B cell (primary cell): Measurements from ENCODE around the gene ERVFRD-1. TPM values are rescaled to one million over a fixed set of nuclear protein-coding genes. Genes with fewer than 3 reads are reported as not detected.

Source experiments
- ATAC-seq: fragments of 200-7000 bp; cut with Tn5 transposase; one replicate; pipeline ENCODE4 v1.10.0; 2021; ENCODE audit warnings: low read depth, mild to moderate bottlenecking, moderate number of reproducible peaks, moderate library complexity
- CTCF ChIA-PET: fragments of 350-600 bp; sonication (Branson Sonifier 250); formaldehyde crosslinking; loops from one replicate; lab custom pipeline; 2021; ENCODE audit warnings: antibody characterized with exemption, inconsistent platforms; lab: Charles Lee
- POLR2A ChIA-PET: fragments of 350-600 bp; sonication (Branson Sonifier 250); formaldehyde crosslinking; loops from one replicate; lab custom pipeline; 2021; ENCODE audit warnings: antibody characterized with exemption; lab: Charles Lee
- DNase-seq: peaks from one replicate; pipeline ENCODE4 v3.0.0; 2013
- H2AFZ ChIP-seq: 2 replicates; pipeline ENCODE4 v1.6.1; 2012; ENCODE audit warnings: mild to moderate bottlenecking, low read depth, low read length; ENCODE audit not compliant: insufficient read depth, poor library complexity, severe bottlenecking
- H3K27ac ChIP-seq, 2 donors: 1 replicate in 1 of 2; 2 replicates in 1 of 2; pipeline ENCODE4 v1.5.1; 2012 to 2013; ENCODE audit warnings: low read length in 2 of 2, mild to moderate bottlenecking in 2 of 2, moderate library complexity in 1 of 2
- H3K27me3 ChIP-seq, 4 experiments: fragments of 200-600 bp in 1 of 4; sonication (generic) in 1 of 4; replicated peaks in 1 of 4; 1 replicate in 2 of 4; 2 replicates in 2 of 4; pipeline versions ENCODE4 v1.6.1 to v1.7.0; 2013 to 2016; ENCODE audit warnings: low read length in 3 of 4, mild to moderate bottlenecking in 2 of 4, mixed read lengths in 1 of 4, moderate library complexity in 1 of 4; ENCODE audit not compliant: insufficient read depth in 4 of 4, control insufficient read depth in 3 of 4; ENCODE audit errors: control extremely low read depth in 1 of 4
- H3K36me3 ChIP-seq, 2 experiments: replicated peaks in 1 of 2; 1 replicate in 1 of 2; 2 replicates in 1 of 2; pipeline versions ENCODE4 v1.6.1 to v1.7.1; 2013; ENCODE audit warnings: low read length in 1 of 2; ENCODE audit not compliant: insufficient read depth in 2 of 2, control insufficient read depth in 1 of 2; ENCODE audit errors: control extremely low read depth in 1 of 2, extremely low read depth in 1 of 2
- H3K4me1 ChIP-seq, 2 donors: fragments of 200-600 bp in 1 of 2; sonication (generic) in 1 of 2; 1 replicate in 1 of 2; 2 replicates in 1 of 2; pipeline versions ENCODE4 v1.5.1 to v1.6.1; 2013 to 2017; ENCODE audit warnings: low read length in 2 of 2; ENCODE audit not compliant: control insufficient read depth in 2 of 2, insufficient read depth in 2 of 2
- H3K4me2 ChIP-seq: replicated peaks from 2 replicates; pipeline ENCODE3; 2012; ENCODE audit warnings: mild to moderate bottlenecking, low read depth, low read length; ENCODE audit not compliant: poor library complexity, severe bottlenecking
- H3K4me3 ChIP-seq, 5 experiments: fragments of 200-600 bp in 1 of 5; sonication (generic) in 1 of 5; 1 replicate in 3 of 5; 2 replicates in 2 of 5; pipeline versions ENCODE4 v1.5.1 to v1.7.0; 2011 to 2016; ENCODE audit warnings: low read length in 4 of 5, mild to moderate bottlenecking in 4 of 5, low read depth in 2 of 5, control low read depth in 1 of 5, moderate library complexity in 1 of 5; ENCODE audit not compliant: insufficient read depth in 1 of 5; ENCODE audit errors: control extremely low read depth in 1 of 5, extremely low read depth in 1 of 5
- H3K79me2 ChIP-seq: fragments of 200-600 bp; sonication (generic); one replicate; pipeline ENCODE4 v1.6.0; 2016; ENCODE audit warnings: low read length; ENCODE audit not compliant: control insufficient read depth, insufficient read depth
- H3K9ac ChIP-seq: fragments of 200-600 bp; sonication (generic); 2 replicates; pipeline ENCODE4 v1.6.1; 2017; ENCODE audit warnings: mild to moderate bottlenecking, low read length, moderate library complexity
- H3K9me3 ChIP-seq, 3 donors: one replicate each; pipeline versions ENCODE4 v1.6.1 to v1.7.1; 2013; ENCODE audit warnings: low read length in 2 of 3; ENCODE audit not compliant: control insufficient read depth in 2 of 3, insufficient read depth in 1 of 3; ENCODE audit errors: control extremely low read depth in 1 of 3
- H4K20me1 ChIP-seq: 2 replicates; pipeline ENCODE4 v1.6.0; 2012; ENCODE audit warnings: mild to moderate bottlenecking, low read length; ENCODE audit not compliant: insufficient read depth, control insufficient read depth, poor library complexity, severe bottlenecking
- H3K27ac Mint-ChIP-seq: one replicate; pipeline ENCODE4 v1.8.0; 2021; ENCODE audit warnings: mixed read lengths
- H3K27me3 Mint-ChIP-seq: one replicate; pipeline ENCODE4 v1.8.0; 2021; ENCODE audit warnings: mixed read lengths
- H3K4me1 Mint-ChIP-seq: one replicate; pipeline ENCODE4 v1.8.0; 2021; ENCODE audit warnings: mixed read lengths
- H3K4me3 Mint-ChIP-seq: one replicate; pipeline ENCODE4 v1.8.0; 2021; ENCODE audit warnings: mixed read lengths
- H3K9me3 Mint-ChIP-seq: one replicate; pipeline ENCODE4 v1.8.0; 2022; ENCODE audit warnings: mixed read lengths; ENCODE audit not compliant: insufficient read depth
- EZH2 ChIP-seq: IDR thresholded peaks from 2 replicates; pipeline ENCODE4 v1.6.1; 2012; ENCODE audit warnings: borderline replicate concordance, low read depth, mild to moderate bottlenecking, moderate library complexity, low read length; ENCODE audit not compliant: insufficient read depth, poor library complexity, severe bottlenecking
- WGBS: methylation state at CpG from one replicate; pipeline ENCODE4 v1.1.5; 2013; ENCODE audit warnings: missing lambda C conversion rate; ENCODE audit not compliant: insufficient coverage; 5-methylcytosine and 5-hydroxymethylcytosine counted together
- intact Hi-C: fragments of 100-400 bp; cut with micrococcal nuclease; formaldehyde crosslinking; loops from one replicate; pipeline ENCODE4 v1.10.0; 2022
- polyA plus RNA-seq: library from polyadenylated mRNA; depleted of rRNA; stranded (reverse); fragments of >200 nt; gene quantifications from 2 replicates; pipeline ENCODE4 v1.2.3, GENCODE V29; 2012
- total RNA-seq, 2 donors: library from RNA; stranded (reverse); fragments of 120-200 nt in 1 of 2; gene quantifications; 1 replicate in 1 of 2; 2 replicates in 1 of 2; pipeline versions ENCODE4 v1.2.3 to v1.2.4, GENCODE V29; 2013 to 2022
- TF ChIP-seq, protein P1 (sequence below): fragments of 200-600 bp; IDR thresholded peaks from one replicate; pipeline ENCODE4 v1.8.0; 2022; ENCODE audit warnings: antibody characterized with exemption, mild to moderate bottlenecking

ERVFRD-1 gene
- total and polyA plus RNA-seq, 2 donors (not counting 1 experiment from before 2014, with no cell fraction given) = not detected

DNA sequence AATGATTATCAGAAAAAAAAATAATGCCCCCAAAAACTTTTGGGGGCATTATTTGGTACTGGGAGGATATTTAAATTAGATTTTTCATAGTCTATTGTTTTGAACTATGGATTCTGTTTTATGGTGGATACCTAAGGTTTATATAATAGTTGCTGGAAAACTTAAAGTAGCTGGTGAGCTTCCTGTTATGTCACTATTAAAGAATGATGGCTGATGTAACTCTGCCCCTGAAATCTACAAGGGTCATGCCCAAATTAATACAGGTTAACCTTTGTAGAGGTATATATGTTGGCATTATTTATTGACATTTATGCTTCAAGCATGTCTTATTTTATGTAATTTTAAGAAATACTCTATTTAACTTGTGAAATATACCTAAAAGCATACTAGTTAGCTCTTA is 25.3 kb upstream of the ERVFRD-1 start:
- H3K4me1 ChIP-seq = peaks cover 3% of the 10 kb centered on the region in 2 donors
- no peaks in the 10 kb centered on the region for H3K79me2 ChIP-seq
- H3K9ac ChIP-seq = no peak overlapping the region
- no peaks in the 10 kb centered on the region for H4K20me1 ChIP-seq
- intact Hi-C loops = no loop called here
- no peak overlapping the region for H3K4me2 ChIP-seq
- no peaks in the 10 kb centered on the region for H3K9me3 ChIP-seq
- no peak overlapping the region for H2AFZ ChIP-seq
- Mint-ChIP-seq H3K27ac (no peak overlapping the region), H3K9me3 (no peaks in the 10 kb centered on the region), H3K27me3 (no peaks in the 10 kb centered on the region), H3K4me3 (no peak overlapping the region), H3K4me1 (peaks cover 12% of the 10 kb centered on the region)
- POLR2A ChIA-PET = no interaction called here
- H3K4me3 ChIP-seq = no peak overlapping the region
- H3K27ac ChIP-seq = no peak overlapping the region
- ATAC-seq (no peak), DNase-seq (no peak)
- CTCF ChIA-PET = interaction anchor here (1.1 to 1.8 kb wide), 3 partner anchors 359 to 361 kb away, joined by 3 to 5 read pairs (median 3); no protein-coding TSS in a partner anchor
- TF ChIP-seq, protein P1, sequence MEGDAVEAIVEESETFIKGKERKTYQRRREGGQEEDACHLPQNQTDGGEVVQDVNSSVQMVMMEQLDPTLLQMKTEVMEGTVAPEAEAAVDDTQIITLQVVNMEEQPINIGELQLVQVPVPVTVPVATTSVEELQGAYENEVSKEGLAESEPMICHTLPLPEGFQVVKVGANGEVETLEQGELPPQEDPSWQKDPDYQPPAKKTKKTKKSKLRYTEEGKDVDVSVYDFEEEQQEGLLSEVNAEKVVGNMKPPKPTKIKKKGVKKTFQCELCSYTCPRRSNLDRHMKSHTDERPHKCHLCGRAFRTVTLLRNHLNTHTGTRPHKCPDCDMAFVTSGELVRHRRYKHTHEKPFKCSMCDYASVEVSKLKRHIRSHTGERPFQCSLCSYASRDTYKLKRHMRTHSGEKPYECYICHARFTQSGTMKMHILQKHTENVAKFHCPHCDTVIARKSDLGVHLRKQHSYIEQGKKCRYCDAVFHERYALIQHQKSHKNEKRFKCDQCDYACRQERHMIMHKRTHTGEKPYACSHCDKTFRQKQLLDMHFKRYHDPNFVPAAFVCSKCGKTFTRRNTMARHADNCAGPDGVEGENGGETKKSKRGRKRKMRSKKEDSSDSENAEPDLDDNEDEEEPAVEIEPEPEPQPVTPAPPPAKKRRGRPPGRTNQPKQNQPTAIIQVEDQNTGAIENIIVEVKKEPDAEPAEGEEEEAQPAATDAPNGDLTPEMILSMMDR = no peak
- TF ChIP-seq EZH2 = no peak
- H3K36me3 ChIP-seq = peaks cover 1 to 6% of the 10 kb centered on the region in 2 experiments
- H3K27me3 ChIP-seq = no peaks in the 10 kb centered on the region

DNA sequence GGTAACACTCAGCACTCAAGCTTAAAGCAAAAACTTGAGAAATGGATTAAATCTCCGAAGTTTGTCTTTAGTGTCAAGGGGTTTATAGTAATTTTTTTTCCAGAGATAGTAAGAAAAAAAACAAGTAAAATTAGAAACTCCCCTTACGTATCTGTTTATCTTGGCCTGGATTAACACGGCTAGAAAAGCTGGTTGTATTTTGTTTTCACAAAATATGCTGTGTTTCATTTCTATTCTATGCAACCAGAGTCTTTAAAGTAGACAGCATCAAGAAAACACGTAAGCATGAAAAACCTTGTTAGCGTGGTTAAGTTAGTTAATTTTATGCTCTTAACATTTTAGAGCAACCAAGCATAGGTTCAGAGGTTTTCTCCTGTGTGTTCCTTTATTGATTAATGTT is 21.8 kb upstream of the ERVFRD-1 start:
- no peak for ATAC-seq

More for the DNA sequence above, 21.8 kb upstream of the ERVFRD-1 start:
- Histone ChIP-seq H3K27ac (no peak overlapping the region), H3K4me1 (peaks cover 7 to 9% of the 10 kb centered on the region in 2 donors), H2AFZ (no peak overlapping the region), H4K20me1 (no peaks in the 10 kb centered on the region), H3K79me2 (peaks cover 12% of the 10 kb centered on the region), H3K9ac (no peak overlapping the region), H3K27me3 (no peaks in the 10 kb centered on the region), H3K4me2 (no peak overlapping the region), H3K4me3 (no peak overlapping the region), H3K36me3 (peaks cover 1 to 6% of the 10 kb centered on the region in 2 experiments), H3K9me3 (no peaks in the 10 kb centered on the region)
- TF ChIP-seq, protein P1 = no peak
- no peak for TF ChIP-seq EZH2
- Mint-ChIP-seq H3K27me3 (no peaks in the 10 kb centered on the region), H3K4me1 (peaks cover 17% of the 10 kb centered on the region), H3K27ac (no peak overlapping the region), H3K4me3 (no peak overlapping the region), H3K9me3 (no peaks in the 10 kb centered on the region)
- DNase-seq = no peak
- ChIA-PET POLR2A (no interaction called here), CTCF (no interaction called here)
- intact Hi-C loops = no loop called here
- no CpG with 5 or more reads among the region's 5 CpGs for WGBS
